A673 (cell line): ENCODE measurements around the gene CNPY1. TPM values are rescaled to one million over a fixed set of nuclear protein-coding genes. Genes with fewer than 3 reads are reported as not detected.

ENCODE experiments used
- BruUV-seq: library from RNA; stranded (reverse); fragments of 400-500 nt; replicated peaks from 2 replicates; lab custom pipeline; 2021; lab: Mats Ljungman, UMichigan
- CTCF ChIA-PET: fragments of 300-600 bp; sonication (Branson Sonifier 250); formaldehyde crosslinking; loops from one replicate; lab custom pipeline; 2022; ENCODE audit warnings: antibody characterized with exemption; lab: Charles Lee
- POLR2A ChIA-PET: fragments of 300-600 bp; sonication (Branson Sonifier 250); formaldehyde crosslinking; loops from one replicate; lab custom pipeline; 2022; ENCODE audit warnings: antibody characterized with exemption; ENCODE audit not compliant: low non-redundant PET; lab: Charles Lee
- DNase-seq: peaks from one replicate; pipeline ENCODE4 v3.0.0-alpha.2; 2015; ENCODE audit warnings: low spot score
- H3K27ac ChIP-seq: fragments of 200-600 bp; sonication (generic); 2 replicates; pipeline ENCODE4 v1.5.1; 2016; ENCODE audit warnings: mixed run types, low read depth, mild to moderate bottlenecking, mixed read lengths, antibody characterized with exemption, low read length; ENCODE audit not compliant: poor library complexity, severe bottlenecking
- H3K27me3 ChIP-seq: fragments of 200-600 bp; sonication (generic); replicated peaks from 2 replicates; pipeline ENCODE4 v1.6.1; 2017; ENCODE audit warnings: mixed run types, low read depth, mild to moderate bottlenecking, mixed read lengths, antibody characterized with exemption, low read length; ENCODE audit not compliant: insufficient read depth, poor library complexity
- H3K36me3 ChIP-seq: fragments of 200-600 bp; sonication (generic); 2 replicates; pipeline ENCODE4 v1.6.1; 2016; ENCODE audit warnings: mixed run types, mild to moderate bottlenecking, mixed read lengths, antibody characterized with exemption, low read length; ENCODE audit not compliant: insufficient read depth, poor library complexity, severe bottlenecking
- H3K4me1 ChIP-seq: fragments of 200-600 bp; sonication (generic); 2 replicates; pipeline ENCODE4 v1.6.1; 2017; ENCODE audit warnings: mixed run types, mild to moderate bottlenecking, mixed read lengths, antibody characterized with exemption, low read length; ENCODE audit not compliant: insufficient read depth, poor library complexity, severe bottlenecking
- H3K4me3 ChIP-seq: fragments of 200-600 bp; sonication (generic); 2 replicates; pipeline ENCODE4 v1.5.1; 2016; ENCODE audit warnings: low read depth, mixed run types, mild to moderate bottlenecking, mixed read lengths, low read length; ENCODE audit not compliant: poor library complexity, severe bottlenecking
- H3K9me3 ChIP-seq: fragments of 200-600 bp; sonication (generic); 2 replicates; pipeline ENCODE4 v1.6.1; 2016; ENCODE audit warnings: mixed run types, low read depth, mild to moderate bottlenecking, mixed read lengths, antibody characterized with exemption, low read length; ENCODE audit not compliant: poor library complexity, severe bottlenecking
- EZH2 ChIP-seq: fragments of 200-600 bp; sonication (generic); IDR thresholded peaks from 2 replicates; pipeline ENCODE4 v1.6.1; 2017; ENCODE audit warnings: borderline replicate concordance, low read depth, mild to moderate bottlenecking, mixed read lengths, antibody characterized with exemption, low read length; ENCODE audit not compliant: poor library complexity, severe bottlenecking
- intact Hi-C: fragments of 100-400 bp; cut with micrococcal nuclease; formaldehyde crosslinking; loops from one replicate; pipeline ENCODE4 v1.10.0; 2022; ENCODE audit not compliant: unreplicated experiment
- total RNA-seq: library from RNA; stranded (reverse); gene quantifications from 2 replicates; pipeline ENCODE4 v1.2.3, GENCODE V29; 2021
- TF ChIP-seq, protein P1 (sequence below): fragments of 300-800, 200-600 bp; sonication (generic); conservative IDR thresholded peaks from 2 replicates; pipeline ENCODE4 v1.5.1; 2017; ENCODE audit warnings: low read depth, mild to moderate bottlenecking, antibody characterized with exemption, low read length, moderate library complexity, mixed read lengths

The CNPY1 gene
- total RNA-seq, 1 experiment from 2014 or later = not detected

- intact Hi-C loops = no loop called here
- no TSS peak for BruUV-seq
- Histone ChIP-seq H3K36me3 (no peaks in the 10 kb centered on the region), H3K27me3 (peaks cover 3% of the 10 kb centered on the region), H3K27ac (no peak overlapping the region), H3K9me3 (no peaks in the 10 kb centered on the region), H3K4me3 (no peak overlapping the region), H3K4me1 (no peaks in the 10 kb centered on the region)
- TF ChIP-seq EZH2 = no peak
- TF ChIP-seq, protein P1, sequence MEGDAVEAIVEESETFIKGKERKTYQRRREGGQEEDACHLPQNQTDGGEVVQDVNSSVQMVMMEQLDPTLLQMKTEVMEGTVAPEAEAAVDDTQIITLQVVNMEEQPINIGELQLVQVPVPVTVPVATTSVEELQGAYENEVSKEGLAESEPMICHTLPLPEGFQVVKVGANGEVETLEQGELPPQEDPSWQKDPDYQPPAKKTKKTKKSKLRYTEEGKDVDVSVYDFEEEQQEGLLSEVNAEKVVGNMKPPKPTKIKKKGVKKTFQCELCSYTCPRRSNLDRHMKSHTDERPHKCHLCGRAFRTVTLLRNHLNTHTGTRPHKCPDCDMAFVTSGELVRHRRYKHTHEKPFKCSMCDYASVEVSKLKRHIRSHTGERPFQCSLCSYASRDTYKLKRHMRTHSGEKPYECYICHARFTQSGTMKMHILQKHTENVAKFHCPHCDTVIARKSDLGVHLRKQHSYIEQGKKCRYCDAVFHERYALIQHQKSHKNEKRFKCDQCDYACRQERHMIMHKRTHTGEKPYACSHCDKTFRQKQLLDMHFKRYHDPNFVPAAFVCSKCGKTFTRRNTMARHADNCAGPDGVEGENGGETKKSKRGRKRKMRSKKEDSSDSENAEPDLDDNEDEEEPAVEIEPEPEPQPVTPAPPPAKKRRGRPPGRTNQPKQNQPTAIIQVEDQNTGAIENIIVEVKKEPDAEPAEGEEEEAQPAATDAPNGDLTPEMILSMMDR = no peak
- POLR2A ChIA-PET = no interaction called here
- CTCF ChIA-PET = no interaction called here
- no peak for DNase-seq
Observed at GRCh38 chr7:155559519-155560108, 13.3 kb upstream of the CNPY1 start.

DNA sequence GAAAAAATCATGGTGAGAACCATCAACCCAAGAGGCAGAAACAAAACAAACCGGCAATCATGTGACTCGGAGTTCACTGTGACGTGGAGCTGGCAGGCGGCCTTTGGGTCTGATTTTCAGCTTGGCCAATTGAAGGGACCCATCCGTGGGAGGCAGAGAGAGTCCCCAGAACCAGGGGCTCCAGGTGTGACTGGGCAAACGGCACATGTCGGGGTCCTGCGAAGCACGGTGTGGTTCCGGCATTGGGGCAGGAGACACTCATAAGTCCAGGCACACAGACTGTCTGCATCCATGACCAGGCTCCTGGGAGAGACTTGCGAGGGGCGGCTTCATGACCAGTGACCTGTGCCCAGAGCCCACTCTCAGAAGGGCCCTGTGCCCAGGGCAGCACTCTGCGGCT lies 12.6 kb upstream of the CNPY1 start:
- Histone ChIP-seq H3K4me3 (no peak overlapping the region), H3K9me3 (no peaks in the 10 kb centered on the region), H3K27ac (no peak overlapping the region), H3K36me3 (no peaks in the 10 kb centered on the region), H3K27me3 (peaks cover 3% of the 10 kb centered on the region), H3K4me1 (no peaks in the 10 kb centered on the region)
- intact Hi-C loops = no loop called here
- TF ChIP-seq, protein P1 = no peak
- no peak for TF ChIP-seq EZH2
- ChIA-PET POLR2A (no interaction called here), CTCF (no interaction called here)
- BruUV-seq = no TSS peak
- no peak for DNase-seq

DNA sequence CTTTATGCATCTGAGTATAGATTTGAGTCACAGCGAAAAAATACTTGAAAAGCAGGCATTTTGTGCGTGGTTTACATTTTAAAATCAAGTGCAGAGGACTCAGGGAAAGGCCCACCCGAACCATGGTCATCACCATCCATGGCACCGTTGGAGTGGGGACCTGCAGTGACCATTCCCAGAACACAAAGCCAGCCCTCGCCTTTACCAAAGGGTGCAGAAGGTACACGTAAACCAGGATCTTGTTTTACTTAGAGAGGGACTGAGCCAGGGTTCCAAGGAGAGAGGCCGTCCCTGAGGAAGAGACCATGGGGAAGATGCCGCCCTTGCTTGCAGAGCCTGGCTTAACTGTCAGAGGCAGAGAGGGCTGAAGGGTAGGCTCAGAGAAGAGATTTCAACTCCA lies 12.0 kb upstream of the CNPY1 start:
- no TSS peak for BruUV-seq
- TF ChIP-seq, protein P1 = no peak
- no peak for TF ChIP-seq EZH2
- no peaks in the 10 kb centered on the region for H3K9me3 ChIP-seq
- POLR2A ChIA-PET = no interaction called here
- no peak overlapping the region for H3K27ac ChIP-seq
- DNase-seq = no peak
- intact Hi-C loops = no loop called here
- peaks cover 3% of the 10 kb centered on the region for H3K27me3 ChIP-seq
- H3K4me3 ChIP-seq = no peak overlapping the region
- no peaks in the 10 kb centered on the region for H3K36me3 ChIP-seq
- no peaks in the 10 kb centered on the region for H3K4me1 ChIP-seq
- CTCF ChIA-PET = no interaction called here
